Activated effector memory CD4-positive, alpha-beta T cell treated with anti-CD3 and anti-CD28 coated beads, Interleukin-2, amount 50 U/mL, for 16 hours (primary cell): Measurements from ENCODE around the gene HIVEP1.
A peak's percentile ranks its signal among the peaks of the same experiment; 100 is the strongest.

Experiments
- DNase-seq: peaks from one replicate; pipeline ENCODE4 v3.0.0-alpha.2; 2020

Gene HIVEP1

GRCh38 chr6:12022481-12022880, 10.4 kb downstream of the HIVEP1 start:
- no peak for DNase-seq

- DNase-seq = no peak
These were observed 10.9 kb downstream of the HIVEP1 start for GRCh38 chr6:12022953-12023388.

GRCh38 chr6:12024216-12024615, 12.1 kb downstream of the HIVEP1 start:
- no peak for DNase-seq

- no peak for DNase-seq
These were observed 12.8 kb downstream of the HIVEP1 start for GRCh38 chr6:12024699-12025434.

- no peak for DNase-seq
These were observed 14.0 kb downstream of the HIVEP1 start for GRCh38 chr6:12026120-12026519.

- no peak for DNase-seq
These were observed 14.7 kb downstream of the HIVEP1 start for GRCh38 chr6:12026833-12027232.

- no peak for DNase-seq
These were observed 16.1 kb downstream of the HIVEP1 start for GRCh38 chr6:12028213-12028612.

GRCh38 chr6:12029979-12030737, 18.0 kb downstream of the HIVEP1 start:
- DNase-seq = no peak

GRCh38 chr6:12030993-12031550, 19.0 kb downstream of the HIVEP1 start:
- DNase-seq = no peak

- no peak for DNase-seq
These were observed 20.9 kb downstream of the HIVEP1 start for GRCh38 chr6:12032783-12033573.

GRCh38 chr6:12033770-12034169, 21.7 kb downstream of the HIVEP1 start:
- no peak for DNase-seq

- no peak for DNase-seq
These were observed 22.2 kb downstream of the HIVEP1 start for GRCh38 chr6:12034349-12034748.

GRCh38 chr6:12034837-12035236, 22.7 kb downstream of the HIVEP1 start:
- no peak for DNase-seq

GRCh38 chr6:12036766-12037165, 24.7 kb downstream of the HIVEP1 start:
- DNase-seq = no peak

- DNase-seq = no peak
These were observed 25.7 kb downstream of the HIVEP1 start for GRCh38 chr6:12037798-12038197.

- DNase-seq = no peak
These were observed 27.7 kb downstream of the HIVEP1 start for GRCh38 chr6:12039540-12040459.

GRCh38 chr6:12047304-12047703, 35.2 kb downstream of the HIVEP1 start:
- no peak for DNase-seq

- DNase-seq = no peak
These were observed 35.8 kb downstream of the HIVEP1 start for GRCh38 chr6:12047792-12048432.

- DNase-seq = no peak
These were observed 36.5 kb downstream of the HIVEP1 start for GRCh38 chr6:12048609-12049008.

- no peak for DNase-seq
These were observed 37.1 kb downstream of the HIVEP1 start for GRCh38 chr6:12049165-12049564.

- peak; percentile 78 for DNase-seq
These were observed 39.8 kb downstream of the HIVEP1 start for GRCh38 chr6:12051861-12052368.
